GM12801 (cell line): ENCODE measurements around the gene ATG5.

ENCODE experiments used
- TF ChIP-seq, protein P1 (sequence below): IDR thresholded peaks from one replicate; pipeline ENCODE4 v1.5.1; 2011; ENCODE audit warnings: control low read depth; ENCODE audit not compliant: insufficient read length; ENCODE audit errors: extremely low read depth

The ATG5 gene

DNA sequence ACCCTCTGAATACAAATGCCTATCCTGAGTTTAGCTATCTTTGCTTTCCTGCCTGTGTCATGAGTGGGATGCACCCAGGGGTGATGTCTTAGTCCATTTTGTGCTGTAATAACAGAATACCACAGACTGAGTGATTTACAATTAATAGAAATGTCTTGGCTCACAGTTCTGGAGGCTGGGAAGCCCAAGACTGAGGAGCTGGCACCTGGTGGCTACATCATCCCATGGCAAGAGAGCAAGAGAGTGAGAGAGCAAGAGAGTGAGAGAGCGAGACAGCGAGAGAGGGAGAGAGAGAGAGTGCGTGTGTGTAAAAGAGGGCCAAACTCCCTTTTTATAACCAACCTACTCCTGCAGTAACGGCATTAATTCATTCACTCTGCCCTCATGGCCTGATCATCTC lies 162.6 kb downstream of the ATG5 start:
- TF ChIP-seq, protein P1, sequence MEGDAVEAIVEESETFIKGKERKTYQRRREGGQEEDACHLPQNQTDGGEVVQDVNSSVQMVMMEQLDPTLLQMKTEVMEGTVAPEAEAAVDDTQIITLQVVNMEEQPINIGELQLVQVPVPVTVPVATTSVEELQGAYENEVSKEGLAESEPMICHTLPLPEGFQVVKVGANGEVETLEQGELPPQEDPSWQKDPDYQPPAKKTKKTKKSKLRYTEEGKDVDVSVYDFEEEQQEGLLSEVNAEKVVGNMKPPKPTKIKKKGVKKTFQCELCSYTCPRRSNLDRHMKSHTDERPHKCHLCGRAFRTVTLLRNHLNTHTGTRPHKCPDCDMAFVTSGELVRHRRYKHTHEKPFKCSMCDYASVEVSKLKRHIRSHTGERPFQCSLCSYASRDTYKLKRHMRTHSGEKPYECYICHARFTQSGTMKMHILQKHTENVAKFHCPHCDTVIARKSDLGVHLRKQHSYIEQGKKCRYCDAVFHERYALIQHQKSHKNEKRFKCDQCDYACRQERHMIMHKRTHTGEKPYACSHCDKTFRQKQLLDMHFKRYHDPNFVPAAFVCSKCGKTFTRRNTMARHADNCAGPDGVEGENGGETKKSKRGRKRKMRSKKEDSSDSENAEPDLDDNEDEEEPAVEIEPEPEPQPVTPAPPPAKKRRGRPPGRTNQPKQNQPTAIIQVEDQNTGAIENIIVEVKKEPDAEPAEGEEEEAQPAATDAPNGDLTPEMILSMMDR, result no peak

DNA sequence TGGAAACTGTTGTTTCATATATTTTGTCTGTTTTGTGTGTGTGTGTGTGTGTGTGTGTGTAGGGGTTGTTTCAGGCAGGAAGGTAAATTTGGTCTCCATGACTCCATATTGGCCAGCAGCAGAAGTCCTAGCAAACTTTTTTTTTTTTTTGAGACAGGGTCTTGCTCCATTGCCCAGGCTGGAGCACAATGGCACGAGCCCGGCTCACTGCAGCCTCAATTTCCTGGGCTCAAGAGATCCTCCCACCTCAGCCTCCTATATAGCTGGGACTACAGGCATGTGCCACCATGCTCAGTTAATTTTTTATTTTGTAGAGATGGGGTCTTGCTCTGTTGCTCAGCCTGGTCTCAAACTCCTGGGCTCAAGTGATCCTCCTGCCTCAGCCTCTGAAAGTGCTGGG lies 163.7 kb downstream of the ATG5 start:
- TF ChIP-seq, protein P1, result no peak

DNA sequence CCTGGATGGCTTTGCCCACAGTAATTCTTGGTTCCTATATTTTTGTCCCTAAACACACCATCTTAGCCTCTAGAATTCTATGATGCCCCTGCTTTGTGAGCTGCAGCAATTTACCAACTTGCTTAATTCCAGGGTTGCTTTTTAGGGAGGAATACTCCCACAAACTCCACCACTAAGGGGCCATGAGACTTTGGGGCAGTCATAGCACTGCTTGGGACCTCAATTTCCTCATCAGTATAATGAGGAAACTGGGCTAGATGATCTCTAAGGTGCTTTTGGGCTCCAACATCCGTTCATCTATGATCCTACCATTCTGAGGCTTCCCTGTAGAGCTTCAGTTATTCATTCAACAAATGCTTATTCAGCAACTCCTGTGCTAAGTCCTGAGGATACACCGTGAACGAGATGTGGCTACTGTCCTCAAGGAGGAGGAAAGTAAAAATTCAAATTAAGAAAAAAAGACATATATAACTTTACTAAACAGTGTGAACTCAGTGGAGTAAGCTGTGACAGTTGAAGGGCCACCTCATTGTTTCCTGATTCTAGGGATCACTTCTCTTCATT lies 164.2 kb downstream of the ATG5 start:
- TF ChIP-seq, protein P1, result no peak

DNA sequence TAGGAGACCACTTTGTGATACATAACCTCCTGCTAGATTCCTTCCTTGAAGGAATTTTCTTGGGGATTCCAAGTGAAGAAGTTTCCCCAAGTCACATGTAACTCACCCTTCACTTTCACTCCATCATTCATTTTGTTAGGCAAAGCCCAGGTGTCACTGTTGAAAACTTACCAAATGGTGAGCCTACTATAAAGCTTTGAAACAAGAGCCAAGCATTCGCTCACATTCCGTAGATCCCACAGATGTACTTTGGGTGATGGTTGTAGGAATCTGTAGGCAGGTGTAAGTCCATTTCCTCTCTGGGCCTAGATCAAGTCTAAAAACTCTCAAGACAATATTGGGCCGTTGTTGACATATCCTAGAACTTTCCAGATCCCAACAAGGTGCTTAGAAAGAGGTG lies 165.4 kb downstream of the ATG5 start:
- TF ChIP-seq, protein P1, result no peak

DNA sequence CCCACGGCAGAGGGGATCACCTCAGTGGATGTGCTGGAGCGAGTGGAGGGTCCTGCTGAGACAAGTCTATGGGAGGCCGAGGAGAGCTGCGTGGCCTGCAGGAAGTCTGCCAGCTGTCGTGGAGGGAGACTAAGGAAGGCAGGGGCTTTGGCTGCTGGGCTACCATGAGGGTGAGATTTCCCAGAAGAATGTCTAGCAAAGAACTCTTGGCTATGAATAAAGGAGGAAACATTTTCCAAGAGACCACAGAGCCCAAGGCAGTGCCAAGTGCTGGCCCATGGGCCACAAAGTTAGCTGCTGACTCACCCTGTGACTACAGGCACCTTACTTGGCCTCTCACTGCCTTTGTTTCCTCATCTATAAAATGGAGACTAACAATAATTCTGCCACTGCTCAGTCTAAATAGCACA lies 166.0 kb downstream of the ATG5 start:
- TF ChIP-seq, protein P1, result no peak

DNA sequence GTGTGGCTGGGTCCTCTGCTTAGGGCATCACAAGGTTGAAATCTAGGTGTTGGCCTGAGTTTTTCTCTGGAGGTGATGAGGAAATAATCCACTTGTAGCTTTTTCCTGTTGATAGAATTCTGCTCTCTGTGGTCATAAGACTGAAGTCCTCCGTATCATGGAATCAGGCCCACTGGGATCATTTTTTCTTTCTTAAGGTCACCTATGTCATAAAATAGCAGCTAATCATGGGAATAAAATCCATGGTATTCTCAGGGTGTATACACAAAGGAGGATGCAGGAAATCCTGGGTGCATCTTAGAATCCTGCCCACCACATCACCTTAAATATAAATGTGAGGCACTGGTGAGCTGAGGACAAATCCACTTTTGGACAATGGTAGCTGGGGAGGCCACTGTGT lies 166.7 kb downstream of the ATG5 start:
- TF ChIP-seq, protein P1, result no peak

DNA sequence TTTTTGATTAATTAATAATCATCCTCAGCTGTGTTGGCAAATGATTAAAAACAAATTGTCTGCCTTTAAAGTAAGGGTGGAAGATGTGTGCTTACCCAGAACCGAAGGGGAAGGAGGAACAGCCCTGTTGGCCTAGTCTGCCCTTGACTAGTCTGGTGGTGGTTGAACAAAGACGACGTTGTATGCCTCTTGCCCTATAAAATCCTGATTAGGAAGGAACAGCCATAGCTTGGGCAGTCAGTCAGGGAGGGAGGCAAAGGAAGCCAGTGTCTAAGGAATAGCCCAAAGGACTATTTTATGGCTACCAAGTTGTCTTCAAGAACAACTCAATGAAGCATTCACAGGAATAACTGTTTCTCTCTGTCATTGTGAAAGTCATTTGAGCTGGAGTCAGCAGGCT lies 168.7 kb downstream of the ATG5 start:
- TF ChIP-seq, protein P1, result no peak
